ENCODE results near the gene FGFR1OP2. TPM values are rescaled to one million over a fixed set of nuclear protein-coding genes. Genes with fewer than 3 reads are reported as not detected.

FGFR1OP2 gene
- total RNA-seq, 1 experiment from 2014 or later, result 53.4 TPM

DNA sequence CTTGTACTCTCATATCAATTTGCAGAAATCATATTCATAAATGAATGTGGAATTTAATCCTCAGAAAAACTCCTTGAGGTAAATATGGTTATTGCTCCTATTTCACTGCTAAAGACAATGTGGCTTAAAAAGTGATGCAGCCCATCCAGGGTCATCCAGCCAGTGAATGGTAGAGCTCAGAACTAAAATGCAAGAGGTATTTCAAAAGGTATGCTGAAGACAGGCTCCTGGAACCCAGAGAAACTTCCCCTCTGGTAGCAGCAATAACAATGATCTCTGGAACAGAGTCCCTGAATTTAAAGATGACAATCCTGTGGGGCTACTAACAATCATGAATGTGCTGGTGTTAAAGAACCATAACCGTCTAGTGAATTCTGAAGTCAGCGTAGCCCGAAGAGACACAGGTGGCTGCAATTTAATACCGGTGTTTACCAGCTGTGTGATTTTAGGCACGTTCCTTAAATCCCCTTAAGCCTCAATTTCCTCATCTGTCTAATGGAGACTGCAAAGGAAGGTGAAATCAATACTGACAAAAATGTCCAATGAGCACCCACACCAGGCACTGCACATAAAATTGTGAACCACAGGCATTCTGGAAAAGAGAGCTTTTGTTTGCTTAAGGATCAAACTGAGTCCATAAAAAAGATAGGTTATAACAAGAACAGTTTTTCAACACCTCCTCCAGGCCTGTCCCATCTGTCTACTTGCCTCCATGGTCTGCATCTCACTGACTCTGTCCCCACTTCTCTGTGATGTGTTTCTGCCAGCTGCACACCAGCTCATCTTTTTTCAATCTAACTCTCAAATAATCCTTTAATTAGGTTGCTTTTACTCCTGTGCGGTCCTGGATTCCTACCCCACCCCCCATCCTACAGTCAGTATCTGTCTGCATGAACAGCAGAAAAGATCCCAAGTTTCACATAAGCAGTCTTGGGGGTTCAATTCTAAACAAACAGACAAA is 65.4 kb downstream of the FGFR1OP2 start:
- no peak for DNase-seq (ENCODE audit: low read depth)

DNA sequence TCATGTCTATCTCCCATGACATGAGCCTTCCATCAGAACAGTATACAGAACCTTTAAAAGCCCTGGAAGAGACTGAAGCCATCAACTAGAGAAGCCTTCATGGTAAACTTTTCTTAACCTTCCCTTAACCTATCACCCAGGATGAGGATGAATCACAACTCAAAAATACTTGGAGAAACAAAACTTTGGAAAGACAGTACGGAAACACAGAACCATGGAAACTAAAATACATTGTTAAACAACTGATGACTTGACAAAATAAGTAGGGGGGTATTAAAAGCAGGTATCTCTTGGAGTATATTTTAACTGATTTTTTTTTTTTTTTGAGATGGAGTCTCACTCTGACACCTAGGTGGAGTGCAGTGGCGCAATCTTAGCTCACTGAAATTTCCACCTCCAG is 67.2 kb downstream of the FGFR1OP2 start:
- no peak for DNase-seq (ENCODE audit: low read depth)

DNA sequence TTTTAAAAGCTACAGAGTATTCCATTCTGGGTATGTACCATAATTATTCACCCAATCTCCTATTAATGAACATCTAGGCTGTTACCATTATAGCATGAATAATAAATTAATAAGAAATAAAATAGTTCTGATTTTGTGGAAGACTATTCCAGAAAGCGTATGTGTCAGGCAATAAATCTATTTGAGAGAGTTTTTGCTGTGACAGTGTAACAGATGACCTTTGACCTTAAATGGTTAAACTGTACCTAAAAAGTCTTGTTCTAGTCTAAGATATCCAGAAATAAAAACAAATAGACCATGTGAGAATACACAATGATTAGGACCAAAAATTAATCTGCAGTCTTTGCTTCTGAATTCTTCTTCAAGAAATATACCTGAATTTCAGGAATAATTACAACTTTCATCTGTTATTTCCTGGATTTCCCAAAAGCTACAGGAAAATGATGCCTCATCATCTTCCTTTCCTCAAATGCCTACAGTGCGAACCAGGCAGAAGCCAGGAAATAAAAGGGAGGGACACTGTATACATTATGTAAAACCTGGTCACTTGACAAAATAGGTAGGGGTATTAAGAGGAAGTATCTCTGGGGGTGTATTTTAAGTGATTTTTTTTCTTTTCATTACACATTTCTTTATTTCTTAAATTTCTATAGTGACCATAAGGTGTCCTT is 68.7 kb downstream of the FGFR1OP2 start:
- DNase-seq (ENCODE audit: low read depth), result no peak

DNA sequence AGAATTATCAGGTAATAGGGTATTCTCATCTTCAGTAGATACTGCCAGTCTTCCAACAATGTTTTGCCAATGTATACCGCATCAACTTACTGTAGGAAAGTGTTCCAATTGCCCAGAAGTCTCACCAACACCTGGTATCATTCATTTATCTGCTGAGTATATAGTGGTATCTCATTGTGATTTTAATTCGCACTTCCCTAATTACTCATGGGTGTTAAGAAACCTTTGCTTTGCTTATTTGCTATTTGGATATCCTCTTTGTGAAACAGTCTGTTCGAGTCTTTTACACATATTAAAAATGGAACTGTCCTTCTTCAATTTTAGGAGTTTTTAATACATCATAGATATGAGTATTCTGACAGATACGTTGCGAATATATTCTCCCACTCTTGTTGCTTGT is 69.8 kb downstream of the FGFR1OP2 start:
- no peak for DNase-seq (ENCODE audit: low read depth)

DNA sequence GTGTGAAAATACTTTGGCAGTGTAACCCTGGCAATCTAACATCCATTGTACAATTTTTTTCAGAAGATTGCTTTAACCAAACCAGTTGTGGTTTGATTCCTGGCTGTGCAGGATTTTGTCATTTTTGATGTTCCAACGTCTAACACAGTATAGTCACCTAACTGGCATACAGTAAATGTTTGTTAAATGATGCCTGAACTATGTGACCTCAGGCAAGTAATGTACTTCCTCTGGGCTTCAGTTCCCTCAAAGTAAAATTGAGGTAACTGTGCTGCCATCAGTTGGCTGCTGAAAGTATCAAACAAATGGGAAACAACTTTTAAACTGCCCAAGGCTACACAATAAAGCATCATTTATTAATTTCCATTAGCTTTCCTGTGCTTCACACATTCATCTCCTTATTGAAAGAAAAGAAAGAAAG is 71.6 kb downstream of the FGFR1OP2 start:
- DNase-seq (ENCODE audit: low read depth), result no peak

DNA sequence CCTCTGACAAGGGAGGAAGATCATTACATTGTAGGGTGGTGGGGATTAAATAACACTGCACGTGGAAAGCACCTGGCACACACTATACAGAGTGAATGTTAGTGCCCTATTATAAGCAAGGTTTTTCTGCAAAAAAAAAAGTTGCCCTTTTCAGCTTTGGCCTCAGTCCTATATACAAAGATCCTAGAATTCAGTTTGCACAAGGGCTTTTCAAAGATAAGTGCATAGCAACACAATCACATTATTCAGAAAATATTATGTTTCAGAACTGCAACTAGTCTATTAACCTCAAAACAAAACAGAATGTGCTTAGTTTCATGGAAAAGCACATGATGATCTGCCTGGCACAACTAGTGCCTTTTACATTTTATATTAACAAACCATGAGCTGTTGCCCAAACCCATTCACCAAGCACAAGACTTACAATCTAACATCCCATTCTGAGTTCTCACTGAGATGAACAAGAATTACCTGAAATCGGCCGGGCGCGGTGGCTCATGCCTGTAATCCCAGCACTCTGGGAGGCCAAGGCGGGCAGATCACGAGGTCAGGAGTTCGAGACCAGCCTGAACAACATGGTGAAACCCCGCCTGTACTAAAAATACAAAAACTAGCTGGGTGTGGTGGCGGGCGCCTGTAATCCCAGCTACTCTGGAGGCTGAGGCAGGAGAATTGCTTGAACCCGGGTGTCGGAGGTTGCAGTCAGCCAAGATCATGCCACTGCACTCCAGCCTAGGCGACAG is 74.1 kb downstream of the FGFR1OP2 start:
- no peak for DNase-seq (ENCODE audit: low read depth)

DNA sequence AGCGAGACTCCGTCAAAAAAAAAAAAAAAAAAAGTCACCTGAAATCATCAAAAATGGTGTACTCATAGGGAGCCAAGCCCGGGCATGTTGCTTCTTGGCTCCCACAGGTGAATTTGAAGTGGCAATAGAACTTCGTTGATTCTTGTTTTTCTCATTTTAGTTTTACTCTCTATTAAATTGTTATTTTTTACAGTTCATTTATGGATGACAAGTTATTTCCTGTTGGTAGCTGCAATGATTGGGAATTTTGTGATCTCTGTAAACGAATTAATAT is 74.6 kb downstream of the FGFR1OP2 start:
- no peak for DNase-seq (ENCODE audit: low read depth)

DNA sequence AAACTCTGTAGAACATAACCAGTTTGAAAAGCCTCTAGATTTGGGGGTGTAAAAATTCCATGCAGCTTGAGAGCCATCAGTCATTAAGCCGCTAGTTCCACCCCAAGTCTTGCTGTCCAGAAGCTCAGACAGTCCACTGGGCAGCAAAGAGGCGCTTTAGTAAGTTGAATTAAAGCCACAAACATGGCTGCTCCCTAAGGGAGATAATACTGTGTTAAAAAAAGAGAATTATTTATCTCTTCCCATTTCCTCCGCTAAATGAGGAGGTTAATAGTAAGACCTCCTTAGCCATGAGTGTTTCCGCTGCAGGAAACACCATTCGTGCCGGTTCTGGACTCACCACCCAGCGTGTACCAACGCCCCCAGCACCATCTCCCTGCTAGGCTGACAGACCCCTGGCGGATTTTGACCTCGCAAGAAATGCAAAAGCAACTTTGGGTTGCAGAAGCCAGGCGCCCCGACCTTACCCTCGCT is 75.4 kb downstream of the FGFR1OP2 start:
- peak; percentile 38 for DNase-seq (ENCODE audit: low read depth)

DNA sequence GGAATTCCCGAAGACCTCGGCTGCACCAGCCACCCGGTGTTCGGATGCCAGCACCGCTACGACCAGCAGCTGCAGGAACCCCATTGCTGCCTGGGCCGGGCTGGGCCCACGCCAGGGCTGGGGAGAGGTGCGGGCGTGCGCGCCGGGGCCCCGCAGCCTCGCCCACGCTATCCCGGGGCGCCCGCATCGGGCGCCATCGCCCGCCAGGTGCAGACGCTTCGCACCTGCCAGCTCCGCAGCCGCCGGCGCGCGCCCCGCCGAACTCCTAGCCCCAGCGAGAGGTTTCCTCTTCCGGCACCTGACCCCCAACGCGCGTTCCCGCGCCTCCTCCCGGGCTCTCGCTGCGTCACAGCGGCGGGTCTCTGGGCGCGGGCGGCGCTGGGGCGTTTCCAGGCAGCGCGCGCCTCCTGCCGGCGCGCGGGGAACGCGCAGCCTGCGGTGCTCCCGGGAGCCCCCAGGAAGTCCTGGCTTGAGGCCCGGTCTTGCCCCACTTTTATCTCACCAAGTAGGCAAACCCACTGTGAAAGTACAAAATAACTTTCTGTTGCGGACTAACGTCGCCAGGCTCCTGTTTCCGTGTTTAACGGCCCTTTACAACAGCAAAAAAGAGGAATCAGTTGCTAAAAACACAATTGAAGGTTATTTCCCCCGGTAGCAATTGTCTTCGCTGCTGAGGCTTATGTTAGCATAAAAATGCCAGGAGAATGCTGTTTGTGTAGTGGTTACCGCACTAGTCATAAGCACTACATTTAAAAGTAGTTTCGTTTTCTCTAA is 76.0 kb downstream of the FGFR1OP2 start, which contains the start of gene TM7SF3:
TM7SF3 (minus strand) TSS at position 300 of the 774 bp plus-strand sequence; CDS start at position 84, 216 bp downstream.
- peak; percentile 82 for DNase-seq (ENCODE audit: low read depth)

DNA sequence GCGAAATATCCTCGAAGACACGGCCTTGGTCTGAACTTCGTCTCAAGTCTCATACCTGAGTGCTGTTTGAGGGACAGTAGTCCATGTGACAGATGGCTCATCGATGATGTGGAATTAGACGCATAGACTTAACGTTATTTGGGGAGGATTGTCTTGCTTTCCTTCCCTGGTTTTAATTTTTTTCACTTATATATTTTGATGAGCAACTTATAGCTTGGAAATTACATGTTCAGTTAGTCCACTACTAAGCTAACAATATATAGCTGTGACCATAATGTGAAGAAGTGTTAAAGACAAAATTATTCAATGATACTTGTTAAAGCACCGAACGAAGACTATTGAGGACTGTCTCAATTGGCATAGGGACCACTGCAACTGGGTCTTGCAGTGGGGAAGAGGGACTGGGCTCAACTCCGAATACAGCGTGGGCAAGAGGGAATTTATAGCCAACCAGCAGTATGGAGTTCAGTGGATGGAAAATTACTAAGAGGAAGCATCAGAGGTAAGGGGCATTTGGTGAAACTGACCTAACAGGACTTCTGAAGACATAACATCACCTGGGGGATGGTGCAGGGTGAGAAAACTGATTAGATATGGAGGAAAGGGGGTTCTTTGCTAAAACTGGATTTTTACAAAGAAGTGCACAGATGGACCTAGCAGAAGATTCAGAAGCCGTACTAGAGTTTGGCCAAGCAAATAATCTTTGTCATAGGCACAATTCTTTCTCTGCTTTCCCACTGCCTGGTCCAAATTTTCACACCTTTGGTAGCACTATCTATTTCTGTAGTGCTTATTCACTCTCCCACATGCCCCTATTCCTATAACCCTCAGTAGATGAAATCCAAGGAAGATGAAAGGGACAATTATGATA is 76.8 kb downstream of the FGFR1OP2 start:
- DNase-seq (ENCODE audit: low read depth), result no peak

DNA sequence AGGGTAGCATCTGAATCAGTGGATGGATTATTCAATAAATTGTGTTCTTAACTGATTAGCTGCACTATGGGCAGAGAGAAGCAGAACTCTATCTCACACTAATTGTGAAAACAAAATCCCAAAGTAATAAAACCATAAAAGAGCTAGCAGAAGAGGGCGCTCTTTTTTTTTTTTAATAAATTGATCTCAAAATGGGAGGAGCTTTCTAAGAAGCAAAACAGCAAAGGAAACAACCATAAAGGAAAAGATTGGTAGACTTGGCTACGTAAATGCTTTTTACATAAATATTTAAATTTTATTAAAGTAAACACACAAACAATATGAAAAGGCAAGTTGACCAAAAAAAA is 77.4 kb downstream of the FGFR1OP2 start:
- peak; percentile 37 for DNase-seq (ENCODE audit: low read depth)

Other genes starting within 250 kb of the FGFR1OP2 start
- 3.3 and 6.9 TPM in 2 replicates for gene ITPR2, start 105.3 kb upstream of the FGFR1OP2 start, total RNA-seq (2014; rRNA removed)
- 46.3 and 56.4 TPM in 2 replicates for gene INTS13, start 489 bp upstream of the FGFR1OP2 start, total RNA-seq (2014; rRNA removed)
- 60.0 and 63.7 TPM in 2 replicates for gene TM7SF3, start 75.9 kb downstream of the FGFR1OP2 start, total RNA-seq (2014; rRNA removed)
- 46.1 and 55.9 TPM in 2 replicates for gene MED21, start 84.1 kb downstream of the FGFR1OP2 start, total RNA-seq (2014; rRNA removed)
- gene C12orf71, start 144.1 kb downstream of the FGFR1OP2 start, total RNA-seq (2014; rRNA removed), result not detected in 2 replicates

All from LHCN-M2 (cell line).